ENCODE results near the gene AARSD1. TPM values are rescaled to one million over a fixed set of nuclear protein-coding genes. Genes with fewer than 3 reads are reported as not detected.
A peak's percentile ranks its signal among the peaks of the same experiment; 100 is the strongest.

The AARSD1 gene
- total and polyA plus RNA-seq, 2 experiments from 2014 or later = 25.7 to 74.4 TPM

GRCh38 chr17:42906772-42907446 lies 57.3 kb downstream of the AARSD1 start:
- peak overlapping the region; percentile 32; the same call in 1 of the 2 replicates for H2AFZ ChIP-seq
- TF ChIP-seq ZNF114 (CRISPR knock-in tag; IDR thresholded peaks at IDR 0.05) (no peak), JUNB (IDR thresholded peaks at IDR 0.05; ENCODE audit: unreplicated experiment) (no peak), REST (IDR thresholded peaks at IDR 0.05; ENCODE audit: unreplicated experiment) (no peak), ZNF462 (CRISPR knock-in tag; IDR thresholded peaks at IDR 0.05) (no peak), CTCF (conservative IDR thresholded peaks at IDR 0.05; ENCODE audit: low read depth in 2 of 2) (no peak)
- no peak overlapping the region for H3K27ac Mint-ChIP-seq
- no peaks in the 10 kb centered on the region for H3K79me2 ChIP-seq (replicated peaks; ENCODE audit: insufficient read depth)
- no peaks in the 10 kb centered on the region for H3K36me3 Mint-ChIP-seq (ENCODE audit: low read depth)
- no peak for DNase-seq (ENCODE audit: low spot score)
- no peak overlapping the region for H3K4me3 ChIP-seq
- H3K4me1 Mint-ChIP-seq = 0 out of 3 replicates have a peak, but pooled peaks cover 8% of the 10 kb centered on the region
- ATAC-seq = no peak
- H3K9me3 Mint-ChIP-seq = no peaks in the 10 kb centered on the region
- H3K27me3 ChIP-seq (ENCODE audit: insufficient read depth) = no peaks in the 10 kb centered on the region
- no peaks in the 10 kb centered on the region for H4K20me1 ChIP-seq (replicated peaks; ENCODE audit: insufficient read depth)
- H3K27ac ChIP-seq (ENCODE audit: low read depth) = no peak overlapping the region
- peaks cover 1% of the 10 kb centered on the region for H3K27me3 Mint-ChIP-seq (ENCODE audit: insufficient read depth, low read depth, poor library complexity)
- H3K4me1 ChIP-seq (ENCODE audit: insufficient read depth) = peaks cover 6% of the 10 kb centered on the region; the same call in 1 of the 2 replicates
- no peak overlapping the region for H3K4me3 Mint-ChIP-seq
- H3K4me2 ChIP-seq = no peak overlapping the region
- no peaks in the 10 kb centered on the region for H3F3A ChIP-seq (replicated peaks; ENCODE audit: low read depth)
- H3K36me3 ChIP-seq (ENCODE audit: insufficient read depth) = no peaks in the 10 kb centered on the region
- H3K9me2 ChIP-seq (ENCODE audit: insufficient read depth) = no peaks in the 10 kb centered on the region

All from GM23338 (cell line).